Right kidney (tissue), 1 donor: Measurements from ENCODE around the gene PDE6H.

Source experiments
- DNase-seq: peaks from one replicate; pipeline ENCODE4 v3.0.0-alpha.2; 2016

Gene PDE6H

DNA sequence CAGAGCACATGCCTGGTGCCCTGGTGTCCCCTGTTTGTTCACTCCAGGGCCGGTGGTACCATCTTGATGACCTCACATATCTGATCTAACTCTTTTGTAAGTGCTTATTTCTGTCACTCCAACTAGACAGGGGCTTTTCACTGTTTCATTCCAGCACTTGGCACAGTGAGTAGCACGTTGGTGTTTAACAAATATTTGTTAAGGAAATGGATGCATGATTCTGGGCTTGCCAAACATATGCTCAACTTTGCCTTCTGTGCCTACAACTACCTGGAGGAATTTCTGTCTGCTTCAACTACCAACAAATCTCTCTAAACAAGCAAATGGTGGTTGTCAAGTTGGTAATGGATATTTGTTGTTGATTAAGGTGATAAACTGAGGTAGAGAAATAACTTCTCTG, 31.6 kb downstream of the PDE6H start:
- DNase-seq: no peak

DNA sequence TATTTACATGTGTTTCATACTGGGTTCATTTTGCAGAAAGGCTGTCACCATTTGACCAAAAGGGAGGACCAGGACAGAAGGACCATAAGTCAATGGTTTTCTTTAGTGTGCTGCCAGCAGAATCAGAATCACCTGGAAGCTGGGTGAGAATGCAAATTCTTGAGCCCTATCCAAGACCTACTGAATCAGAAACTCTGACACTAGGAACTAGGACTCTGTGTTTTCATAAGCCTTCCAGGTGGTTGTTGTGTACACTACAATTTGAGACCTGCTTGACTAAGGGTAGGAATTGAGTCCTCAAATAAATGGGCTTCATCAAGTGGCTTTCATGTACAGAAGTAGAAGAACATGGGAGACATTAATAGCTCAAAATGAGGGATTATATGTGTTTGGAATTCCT, 32.2 kb downstream of the PDE6H start:
- DNase-seq: no peak

GRCh38 chr12:15007551-15007950, 34.7 kb downstream of the PDE6H start:
- DNase-seq: no peak

DNA sequence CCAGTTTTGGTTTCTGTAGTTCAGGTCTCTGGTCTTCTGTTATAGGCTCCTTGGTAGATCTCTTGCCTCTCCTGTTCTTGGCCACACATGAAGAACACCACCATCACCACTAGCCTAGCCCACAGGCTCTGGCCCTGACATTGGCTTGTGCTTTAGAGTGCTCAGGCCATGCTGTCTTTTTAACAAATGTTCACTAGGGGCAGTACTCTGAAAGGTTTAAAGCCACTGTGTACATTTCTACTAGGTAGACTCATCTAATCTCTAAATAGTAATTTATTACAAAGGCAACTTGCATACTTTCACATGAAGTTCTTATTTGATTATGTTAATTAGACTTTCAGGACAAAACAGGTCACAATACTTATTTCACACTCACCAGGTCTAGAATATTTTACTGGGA, 38.3 kb downstream of the PDE6H start:
- no peak for DNase-seq

DNA sequence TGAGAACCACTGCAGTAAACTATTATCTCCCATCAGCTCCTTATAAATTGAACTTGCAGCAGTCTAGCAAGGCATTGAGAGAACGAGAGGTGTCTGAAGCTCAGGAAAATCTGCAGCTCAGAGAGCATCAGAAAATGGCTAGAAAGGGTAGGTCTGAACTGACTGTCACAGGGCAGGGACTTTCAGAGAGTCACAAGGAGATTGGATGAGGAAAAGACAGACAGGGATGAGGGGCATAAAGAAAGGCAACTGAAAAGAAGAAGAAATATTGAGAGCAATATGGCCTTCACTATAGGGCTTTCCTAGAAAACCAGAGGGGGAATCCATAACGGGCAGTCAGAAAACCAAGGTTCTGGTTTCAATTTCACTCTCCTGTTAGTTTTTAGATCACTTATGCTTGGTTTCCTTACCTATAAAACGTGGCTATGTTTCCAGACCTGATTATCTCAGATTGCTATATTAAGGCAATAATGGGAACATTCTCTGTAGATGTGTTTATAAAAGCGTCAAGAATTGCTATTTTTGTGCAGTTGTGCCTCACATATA, 40.9 kb downstream of the PDE6H start:
- no peak for DNase-seq

GRCh38 chr12:15014708-15015107, 41.9 kb downstream of the PDE6H start:
- no peak for DNase-seq

DNA sequence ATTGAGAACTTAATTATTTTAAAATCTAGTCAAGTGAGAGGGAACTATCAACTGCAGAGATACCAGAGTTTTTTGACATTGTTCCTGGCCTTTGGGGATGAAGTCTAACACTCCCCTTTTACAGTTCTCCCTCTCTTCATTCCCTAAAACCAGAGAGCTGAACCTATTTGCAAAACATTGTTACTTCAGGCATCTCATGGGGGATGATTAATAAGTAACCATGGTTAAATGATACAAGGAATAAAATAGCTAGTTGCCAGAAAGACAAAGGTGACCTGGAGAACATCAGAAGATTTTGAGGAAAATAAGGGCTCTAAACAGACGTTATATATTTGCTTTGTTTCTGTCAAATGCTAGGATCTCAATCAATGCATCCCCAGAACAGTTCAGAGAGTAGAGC, 42.3 kb downstream of the PDE6H start:
- no peak for DNase-seq

- DNase-seq: no peak
Measured at GRCh38 chr12:15020156-15020555, 47.3 kb downstream of the PDE6H start.
